HFFc6 (cell line): ENCODE data around the gene RIPOR1. TPM values are rescaled to one million over a fixed set of nuclear protein-coding genes. Genes with fewer than 3 reads are reported as not detected.
"Not testable (repeated sequence)": the region's sequence is repeated elsewhere in the genome, so short reads cannot be mapped to it uniquely, and the experiment has no call there.

Source experiments
- DNase-seq: peaks from one replicate; pipeline ENCODE4 v3.0.0-alpha.2; 2018
- H3K27ac Mint-ChIP-seq: 2 replicates; pipeline ENCODE4 v1.8.0; 2020; ENCODE audit warnings: mild to moderate bottlenecking, mixed read lengths
- H3K27me3 Mint-ChIP-seq: 2 replicates; pipeline ENCODE4 v1.8.0; 2021; ENCODE audit warnings: mild to moderate bottlenecking, moderate library complexity, mixed read lengths; ENCODE audit not compliant: insufficient read depth
- H3K36me3 Mint-ChIP-seq: 2 replicates; pipeline ENCODE4 v1.8.0; 2021; ENCODE audit warnings: low read depth, mixed read lengths
- H3K4me1 Mint-ChIP-seq: 2 replicates; pipeline ENCODE4 v1.8.0; 2020; ENCODE audit warnings: low read depth, mixed read lengths
- H3K4me3 Mint-ChIP-seq: 2 replicates; pipeline ENCODE4 v1.8.0; 2020; ENCODE audit warnings: mild to moderate bottlenecking, moderate library complexity, mixed read lengths
- H3K9me3 Mint-ChIP-seq: 2 replicates; pipeline ENCODE4 v1.8.0; 2020; ENCODE audit warnings: mild to moderate bottlenecking, mixed read lengths
- total RNA-seq, 6 experiments: library from RNA; stranded (reverse); fragmentation: NEBNext Ultra II Directional; extraction: Animal tissue kit (Norgen Biotek cat#: 25700); gene quantifications; 2 replicates in 1 of 6; 3 replicates in 5 of 6; pipeline ENCODE4 v1.2.3, GENCODE V29; 2021
- TF ChIP-seq, protein P1 (sequence below): fragments of 200-600 bp; sonication (generic); IDR thresholded peaks from 2 replicates; pipeline ENCODE4 v1.5.0; 2021; ENCODE audit warnings: antibody characterized with exemption, mild to moderate bottlenecking

The RIPOR1 gene
- total RNA-seq, 6 experiments from 2014 or later: 72.2 to 101 (median 82.9) TPM

DNA sequence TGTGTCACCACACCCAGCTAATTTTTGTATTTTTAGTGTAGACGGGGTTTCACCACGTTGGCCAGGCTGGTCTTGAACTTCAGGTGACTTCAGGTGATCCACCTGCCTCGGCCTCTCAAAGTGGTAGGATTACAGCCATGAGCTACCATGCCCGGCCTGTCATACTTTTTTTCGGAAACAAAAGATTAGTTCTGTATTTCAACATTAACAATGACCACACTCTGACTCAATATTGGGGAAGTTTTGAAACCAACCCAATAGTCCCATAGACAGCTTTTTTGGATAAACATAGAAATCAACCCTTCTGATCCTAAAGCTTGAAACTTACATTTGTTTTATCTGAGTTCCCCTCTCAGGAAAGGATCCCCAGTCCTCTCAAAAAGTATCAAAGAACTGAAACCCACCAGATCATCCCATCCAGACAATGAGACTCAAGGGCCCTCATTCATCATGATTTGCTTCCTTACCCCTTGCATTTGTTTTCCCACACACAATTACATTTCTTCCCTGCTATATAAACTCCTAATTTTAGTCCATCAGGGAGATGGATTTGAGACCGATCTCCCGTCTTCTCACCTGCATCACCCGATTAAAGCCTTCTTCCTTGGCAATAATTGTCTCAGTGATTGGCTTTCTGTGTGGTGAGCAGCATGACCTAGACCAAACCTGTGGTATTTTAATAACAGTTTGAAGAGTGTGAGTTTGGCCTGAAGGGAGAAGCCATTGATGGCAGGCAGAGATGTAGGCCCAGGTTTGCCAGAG lies 38.1 kb upstream of the RIPOR1 start:
- peaks cover 4% of the 10 kb centered on the region; the same call in 1 of the 2 replicates for H3K27me3 Mint-ChIP-seq
- H3K4me3 Mint-ChIP-seq: no peak overlapping the region
- no peak overlapping the region for H3K27ac Mint-ChIP-seq
- DNase-seq: no peak
- peaks cover 19% of the 10 kb centered on the region for H3K4me1 Mint-ChIP-seq
- H3K36me3 Mint-ChIP-seq: no peaks in the 10 kb centered on the region
- TF ChIP-seq, protein P1, sequence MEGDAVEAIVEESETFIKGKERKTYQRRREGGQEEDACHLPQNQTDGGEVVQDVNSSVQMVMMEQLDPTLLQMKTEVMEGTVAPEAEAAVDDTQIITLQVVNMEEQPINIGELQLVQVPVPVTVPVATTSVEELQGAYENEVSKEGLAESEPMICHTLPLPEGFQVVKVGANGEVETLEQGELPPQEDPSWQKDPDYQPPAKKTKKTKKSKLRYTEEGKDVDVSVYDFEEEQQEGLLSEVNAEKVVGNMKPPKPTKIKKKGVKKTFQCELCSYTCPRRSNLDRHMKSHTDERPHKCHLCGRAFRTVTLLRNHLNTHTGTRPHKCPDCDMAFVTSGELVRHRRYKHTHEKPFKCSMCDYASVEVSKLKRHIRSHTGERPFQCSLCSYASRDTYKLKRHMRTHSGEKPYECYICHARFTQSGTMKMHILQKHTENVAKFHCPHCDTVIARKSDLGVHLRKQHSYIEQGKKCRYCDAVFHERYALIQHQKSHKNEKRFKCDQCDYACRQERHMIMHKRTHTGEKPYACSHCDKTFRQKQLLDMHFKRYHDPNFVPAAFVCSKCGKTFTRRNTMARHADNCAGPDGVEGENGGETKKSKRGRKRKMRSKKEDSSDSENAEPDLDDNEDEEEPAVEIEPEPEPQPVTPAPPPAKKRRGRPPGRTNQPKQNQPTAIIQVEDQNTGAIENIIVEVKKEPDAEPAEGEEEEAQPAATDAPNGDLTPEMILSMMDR: no peak
- no peaks in the 10 kb centered on the region for H3K9me3 Mint-ChIP-seq

DNA sequence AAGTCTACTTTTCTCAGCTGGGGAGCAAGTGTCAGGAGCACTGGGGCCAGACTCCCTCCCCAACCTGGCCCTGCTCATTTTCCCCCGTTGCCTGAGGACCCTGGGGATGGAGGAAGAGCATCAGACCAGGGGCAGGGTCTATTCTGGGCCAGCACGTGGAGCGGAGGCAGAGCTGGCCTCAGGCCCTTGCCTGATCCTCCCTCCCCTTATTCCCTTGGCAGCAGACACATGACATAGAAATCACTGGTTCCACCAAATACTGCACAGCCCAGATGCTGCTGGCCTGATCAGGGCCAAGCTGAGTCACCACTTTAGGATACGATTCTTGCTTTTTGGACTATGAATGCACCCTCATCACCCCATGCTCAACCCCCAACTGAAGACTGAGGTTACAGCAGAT lies 29.5 kb upstream of the RIPOR1 start:
- H3K4me1 Mint-ChIP-seq: peaks cover 8% of the 10 kb centered on the region; the same call in 1 of the 2 replicates
- no peaks in the 10 kb centered on the region for H3K9me3 Mint-ChIP-seq
- no peak overlapping the region for H3K27ac Mint-ChIP-seq
- no peak for DNase-seq
- H3K4me3 Mint-ChIP-seq: no peak overlapping the region
- TF ChIP-seq, protein P1: no peak
- peaks cover 2% of the 10 kb centered on the region for H3K27me3 Mint-ChIP-seq
- H3K36me3 Mint-ChIP-seq: no peaks in the 10 kb centered on the region

DNA sequence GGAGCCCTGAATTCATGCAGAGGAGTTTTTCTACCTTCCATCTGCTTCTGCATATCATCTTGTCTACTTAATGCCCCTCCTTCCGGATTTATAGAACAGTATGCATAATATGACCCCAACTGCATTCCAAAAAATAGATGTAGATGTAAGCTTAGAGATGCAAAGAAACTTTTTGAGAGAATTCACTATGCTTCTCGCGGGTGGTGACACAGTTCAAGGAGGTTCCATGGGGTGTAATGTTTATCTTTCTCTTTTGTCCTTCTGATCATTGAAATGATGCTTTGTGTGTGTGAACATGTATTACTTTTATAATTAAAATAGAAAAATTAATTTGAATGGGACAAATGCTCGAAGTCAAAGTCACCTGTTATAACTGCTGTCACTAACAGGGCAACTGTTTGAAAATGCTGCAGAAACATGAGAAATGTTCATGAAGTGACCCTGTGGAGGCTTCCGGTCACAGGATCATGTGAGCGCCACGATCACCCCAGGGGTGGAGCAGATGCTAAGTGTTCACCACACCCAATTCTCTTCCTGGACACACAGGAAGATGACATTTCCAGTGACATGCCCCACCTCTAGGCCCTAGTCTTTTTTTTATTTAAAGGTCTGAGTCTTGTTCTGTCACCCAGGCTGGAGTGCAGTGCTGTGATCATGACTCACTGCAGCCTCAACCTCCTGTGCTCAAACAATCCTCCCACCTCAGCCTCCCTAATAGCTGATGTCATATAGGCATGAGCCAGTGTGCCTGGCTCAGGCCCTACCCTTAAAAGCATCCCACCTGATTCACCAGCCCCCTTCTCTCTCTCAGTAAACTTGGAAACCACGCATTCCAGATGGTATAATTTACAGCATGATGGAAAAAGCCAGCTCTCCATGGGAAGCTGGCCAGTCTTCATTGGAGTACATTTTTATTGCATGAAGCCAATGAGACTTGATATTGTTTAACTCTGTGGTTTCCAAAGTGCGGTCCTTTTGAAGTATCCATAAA lies 24.3 kb upstream of the RIPOR1 start:
- no peak for DNase-seq
- Mint-ChIP-seq H3K4me1 (peaks cover 8% of the 10 kb centered on the region), H3K9me3 (no peaks in the 10 kb centered on the region), H3K36me3 (no peaks in the 10 kb centered on the region), H3K4me3 (no peak overlapping the region), H3K27me3 (peaks cover 6% of the 10 kb centered on the region), H3K27ac (no peak overlapping the region)
- TF ChIP-seq, protein P1: no peak

DNA sequence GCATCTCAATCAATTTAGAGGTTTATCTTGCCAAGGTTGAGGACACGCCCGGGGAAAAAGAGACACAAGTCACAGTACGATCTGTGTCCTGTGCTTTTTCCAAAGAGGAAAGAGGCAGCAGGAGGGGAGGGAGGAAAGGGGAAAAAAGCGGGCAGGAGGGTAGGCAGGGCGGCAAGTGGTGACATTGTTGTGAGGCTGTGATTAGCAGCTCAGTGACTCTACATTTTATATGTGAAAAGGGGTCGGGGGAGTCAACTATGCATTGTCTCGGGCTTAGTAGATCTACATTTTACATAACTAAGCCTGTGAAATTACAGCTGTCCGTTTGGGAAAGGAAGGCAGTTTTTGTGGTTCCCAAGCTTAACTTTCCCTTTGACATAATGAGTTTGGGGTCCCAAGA lies 22.2 kb upstream of the RIPOR1 start:
- peaks cover 7% of the 10 kb centered on the region; the same call in 1 of the 2 replicates for H3K27me3 Mint-ChIP-seq
- TF ChIP-seq, protein P1: no peak
- H3K36me3 Mint-ChIP-seq: no peaks in the 10 kb centered on the region
- no peak overlapping the region for H3K4me3 Mint-ChIP-seq
- peaks cover 6% of the 10 kb centered on the region for H3K4me1 Mint-ChIP-seq
- H3K27ac Mint-ChIP-seq: no peak overlapping the region
- no peak for DNase-seq
- H3K9me3 Mint-ChIP-seq: no peaks in the 10 kb centered on the region

DNA sequence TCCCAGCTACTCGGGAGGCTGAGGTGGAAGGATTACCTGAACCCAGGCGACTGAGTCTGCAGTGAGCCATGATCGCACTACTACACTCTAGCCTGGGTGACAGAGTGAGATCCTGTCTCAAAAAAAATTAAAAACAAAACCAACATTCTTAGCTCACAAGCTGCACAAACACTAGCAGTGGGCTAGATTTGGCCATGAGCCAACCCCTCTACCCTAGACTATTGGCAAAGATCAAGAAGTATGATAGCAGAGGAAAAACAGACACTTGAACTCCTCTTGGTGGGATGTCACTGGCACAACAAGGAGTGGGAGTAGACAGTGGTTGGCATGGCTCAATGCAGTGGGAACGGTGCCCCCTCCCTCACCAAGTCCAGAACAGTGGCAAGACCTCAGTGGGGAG lies 19.6 kb upstream of the RIPOR1 start:
- Mint-ChIP-seq H3K9me3 (no peaks in the 10 kb centered on the region), H3K27ac (no peak overlapping the region)

DNA sequence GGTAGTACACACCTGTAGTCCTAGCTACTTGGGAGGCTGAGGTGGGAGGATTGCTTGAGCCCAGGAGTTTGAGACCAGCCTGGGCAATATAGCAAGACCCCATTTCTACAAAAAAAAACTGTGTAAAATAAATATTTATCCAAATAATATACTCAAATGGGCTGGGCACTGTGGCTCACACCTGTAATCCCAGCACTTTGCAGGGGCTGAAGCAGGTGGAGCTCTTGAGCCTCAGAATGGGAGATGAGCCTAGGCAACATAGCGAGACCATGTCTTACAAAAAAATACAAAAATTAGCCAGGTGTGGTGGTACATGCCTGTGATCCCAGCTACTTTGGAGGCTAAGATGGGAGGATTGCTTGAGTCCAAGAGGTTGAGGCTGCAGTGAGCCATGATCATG lies 14.7 kb upstream of the RIPOR1 start:
- not testable (repeated sequence) for DNase-seq, H3K27ac Mint-ChIP-seq, H3K27me3 Mint-ChIP-seq, H3K36me3 Mint-ChIP-seq, H3K4me3 Mint-ChIP-seq, H3K9me3 Mint-ChIP-seq
- peaks cover 20% of the 10 kb centered on the region for H3K4me1 Mint-ChIP-seq

More for the DNA sequence above, 19.6 kb upstream of the RIPOR1 start:
- H3K4me1 Mint-ChIP-seq: peaks cover 6% of the 10 kb centered on the region
- no peak for DNase-seq
- no peak overlapping the region for H3K4me3 Mint-ChIP-seq
- H3K27me3 Mint-ChIP-seq: peaks cover 9% of the 10 kb centered on the region; the same call in 1 of the 2 replicates
- no peaks in the 10 kb centered on the region for H3K36me3 Mint-ChIP-seq
- TF ChIP-seq, protein P1: no peak
